Vagina (tissue), 2 donors: Measurements from ENCODE around the gene TBXAS1. TPM values are rescaled to one million over a fixed set of nuclear protein-coding genes. Genes with fewer than 3 reads are reported as not detected.

Source experiments
- DNase-seq, 2 donors: peaks; one replicate each; pipeline ENCODE4 v3.0.0-alpha.2; 2017; ENCODE audit errors: extremely low spot score in 2 of 2
- H3K27ac ChIP-seq: fragments of 200-600 bp; sonication (generic); one replicate; pipeline ENCODE4 v1.5.1; 2019
- H3K27me3 ChIP-seq: fragments of 200-600 bp; sonication (generic); one replicate; pipeline ENCODE4 v1.5.1; 2019
- H3K36me3 ChIP-seq, 2 donors: fragments of 200-600 bp; sonication (generic); one replicate each; pipeline ENCODE4 v1.5.1; 2017 to 2019
- H3K4me1 ChIP-seq: fragments of 200-600 bp; sonication (generic); one replicate; pipeline ENCODE4 v1.5.1; 2019
- H3K4me3 ChIP-seq, 2 donors: fragments of 200-600 bp; sonication (generic); 1 replicate in 1 of 2; 2 replicates in 1 of 2; pipeline ENCODE4 v1.5.1; 2016 to 2019
- H3K9me3 ChIP-seq: fragments of 200-600 bp; sonication (generic); one replicate; pipeline ENCODE4 v1.5.1; 2019
- CTCF ChIP-seq, 3 experiments: fragments of 450-650 bp in 2 of 3; fragments of 200-600 bp in 1 of 3; sonication (generic) in 1 of 3; IDR thresholded peaks; one replicate each; pipeline ENCODE4 v1.5.1; 2017 to 2019; ENCODE audit warnings: antibody characterized with exemption in 3 of 3, mild to moderate bottlenecking in 2 of 3, moderate library complexity in 2 of 3
- POLR2A ChIP-seq, 2 donors: fragments of 450-650 bp; IDR thresholded peaks; one replicate each; pipeline ENCODE4 v1.6.1; 2017; ENCODE audit warnings: antibody characterized with exemption in 2 of 2, mild to moderate bottlenecking in 2 of 2, moderate library complexity in 2 of 2
- POLR2AphosphoS5 ChIP-seq, 2 donors: sonication (generic); formaldehyde crosslinking; IDR thresholded peaks; one replicate each; pipeline ENCODE4 v1.9.0; 2017; ENCODE audit warnings: antibody characterized with exemption in 2 of 2, mild to moderate bottlenecking in 2 of 2, low read depth in 1 of 2; ENCODE audit not compliant: insufficient read depth in 1 of 2
- intact Hi-C: fragments of 100-400 bp; cut with DNase I; formaldehyde crosslinking; loops from one replicate; pipeline ENCODE4 v1.15.1; 2023
- total RNA-seq: library from RNA; depleted of rRNA; stranded (reverse); fragments of >200 nt; gene quantifications from one replicate; pipeline ENCODE4 v1.2.3, GENCODE V29; 2016

Gene TBXAS1
- total RNA-seq, 1 donor from 2014 or later, result 18.4 TPM

DNA sequence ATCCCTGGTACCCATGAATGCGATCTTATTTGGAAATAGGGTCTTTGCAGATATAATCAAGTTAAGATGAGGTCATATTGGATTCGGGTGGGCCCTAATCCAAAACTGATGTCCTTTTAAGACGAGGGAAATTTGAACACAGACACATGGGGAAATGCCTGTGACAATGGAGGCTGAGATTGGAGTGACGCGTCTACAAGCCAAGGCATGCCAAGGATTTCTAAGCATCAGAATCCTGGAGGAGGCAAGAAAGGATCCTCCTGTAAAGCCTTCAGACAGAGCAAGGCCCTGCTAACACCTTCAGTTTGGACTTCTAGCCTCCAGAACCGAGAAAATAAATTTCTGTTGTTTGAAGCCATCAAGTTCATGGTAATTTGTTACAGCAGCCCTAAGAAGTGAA, 215.2 kb downstream of the TBXAS1 start:
- peaks cover 0 to 40% of the 10 kb centered on the region in 2 donors for H3K36me3 ChIP-seq
- DNase-seq, result no peak

GRCh38 chr7:140045697-140046096, 216.6 kb downstream of the TBXAS1 start:
- intact Hi-C loops, result no loop called here
- DNase-seq, result no peak
- H3K9me3 ChIP-seq, result no peaks in the 10 kb centered on the region
- H3K4me3 ChIP-seq, result no peak overlapping the region
- H3K27ac ChIP-seq, result no peak overlapping the region
- no peaks in the 10 kb centered on the region for H3K4me1 ChIP-seq
- H3K36me3 ChIP-seq, result peaks cover 0 to 32% of the 10 kb centered on the region in 2 donors
- no peak for TF ChIP-seq POLR2AphosphoS5 (IDR thresholded peaks at IDR 0.05; ENCODE audit: insufficient read depth in 1 of 2, low read depth in 1 of 2)
- TF ChIP-seq CTCF (IDR thresholded peaks at IDR 0.05), result no peak
- no peak for TF ChIP-seq POLR2A (IDR thresholded peaks at IDR 0.05)
- H3K27me3 ChIP-seq, result no peaks in the 10 kb centered on the region

More for the DNA sequence above, 215.2 kb downstream of the TBXAS1 start:
- TF ChIP-seq CTCF (IDR thresholded peaks at IDR 0.05), result no peak
- TF ChIP-seq POLR2AphosphoS5 (IDR thresholded peaks at IDR 0.05; ENCODE audit: insufficient read depth in 1 of 2, low read depth in 1 of 2), result no peak
- TF ChIP-seq POLR2A (IDR thresholded peaks at IDR 0.05), result no peak
- intact Hi-C loops, result no loop called here
- H3K27me3 ChIP-seq, result no peaks in the 10 kb centered on the region
- H3K4me3 ChIP-seq, result no peak overlapping the region
- no peaks in the 10 kb centered on the region for H3K4me1 ChIP-seq
- H3K27ac ChIP-seq, result no peak overlapping the region
- no peaks in the 10 kb centered on the region for H3K9me3 ChIP-seq

DNA sequence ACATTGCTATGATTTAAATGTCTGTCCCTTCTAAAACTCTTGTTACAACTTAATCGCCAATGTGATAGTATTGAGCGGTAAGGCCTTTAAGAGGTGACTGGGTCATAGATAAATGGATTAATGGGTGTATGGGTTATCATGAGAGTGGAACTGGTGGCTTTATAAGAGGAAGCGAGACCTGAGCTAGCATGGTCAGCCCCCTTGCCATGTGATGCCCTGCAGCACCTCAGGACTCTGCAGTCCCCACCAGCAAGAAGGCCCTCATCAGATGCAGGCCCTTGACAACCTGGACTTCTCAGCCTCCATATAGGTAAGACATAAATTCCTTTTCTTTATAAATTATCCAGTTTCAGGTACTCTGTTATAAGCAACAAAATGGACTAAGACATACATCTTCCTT, 218.1 kb downstream of the TBXAS1 start:
- H3K27me3 ChIP-seq, result no peaks in the 10 kb centered on the region
- no peak for DNase-seq
- intact Hi-C loops, result no loop called here
- peaks cover 0 to 26% of the 10 kb centered on the region in 2 donors for H3K36me3 ChIP-seq
- no peak overlapping the region for H3K4me3 ChIP-seq
- no peaks in the 10 kb centered on the region for H3K9me3 ChIP-seq
- TF ChIP-seq POLR2AphosphoS5 (IDR thresholded peaks at IDR 0.05; ENCODE audit: insufficient read depth in 1 of 2, low read depth in 1 of 2) (no peak), POLR2A (IDR thresholded peaks at IDR 0.05) (no peak), CTCF (IDR thresholded peaks at IDR 0.05) (no peak)
- H3K4me1 ChIP-seq, result no peaks in the 10 kb centered on the region
- H3K27ac ChIP-seq, result no peak overlapping the region

DNA sequence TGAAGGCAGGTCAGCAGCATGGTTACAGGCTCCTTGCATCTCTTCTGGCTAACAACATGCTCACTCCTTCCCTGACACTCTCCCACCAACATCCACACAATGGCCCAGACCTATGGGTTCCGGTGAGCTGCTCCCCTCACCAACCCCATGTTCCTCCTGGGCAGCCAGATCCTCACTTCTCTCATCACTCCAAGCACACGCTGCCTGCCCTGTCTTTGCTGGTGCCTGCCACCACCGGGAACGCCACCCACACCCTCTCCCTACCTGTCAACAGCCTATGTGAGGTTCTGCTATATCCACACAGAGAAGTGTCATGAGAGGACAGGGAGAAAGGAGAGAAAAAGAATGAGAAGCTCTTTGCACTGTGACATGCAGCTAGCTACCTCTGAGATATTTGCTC, 219.1 kb downstream of the TBXAS1 start:
- no peak overlapping the region for H3K27ac ChIP-seq
- TF ChIP-seq CTCF (IDR thresholded peaks at IDR 0.05), result no peak
- TF ChIP-seq POLR2AphosphoS5 (IDR thresholded peaks at IDR 0.05; ENCODE audit: insufficient read depth in 1 of 2, low read depth in 1 of 2), result no peak
- TF ChIP-seq POLR2A (IDR thresholded peaks at IDR 0.05), result no peak
- no peaks in the 10 kb centered on the region for H3K4me1 ChIP-seq
- H3K36me3 ChIP-seq, result peaks cover 0 to 26% of the 10 kb centered on the region in 2 donors
- H3K4me3 ChIP-seq, result no peak overlapping the region
- DNase-seq, result no peak
- intact Hi-C loops, result no loop called here
- no peaks in the 10 kb centered on the region for H3K9me3 ChIP-seq
- H3K27me3 ChIP-seq, result no peaks in the 10 kb centered on the region

DNA sequence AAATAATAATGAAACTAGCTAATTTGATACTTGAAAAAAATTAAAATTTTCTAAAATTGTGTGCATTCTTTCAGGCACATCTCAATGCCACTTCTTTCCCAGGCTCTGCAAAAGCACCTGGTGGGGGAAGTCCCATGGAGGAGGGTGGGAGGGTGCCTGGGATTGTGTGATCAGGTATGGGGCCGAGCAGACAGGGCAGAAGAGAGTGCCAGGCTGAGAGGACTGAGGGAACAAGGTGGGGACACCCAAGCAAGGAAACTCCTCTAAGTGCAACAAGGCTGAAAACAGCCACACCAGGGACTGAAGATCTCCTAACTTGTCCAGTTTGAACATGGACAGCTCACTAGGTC, 219.9 kb downstream of the TBXAS1 start:
- Histone ChIP-seq H3K36me3 (peaks cover 0 to 27% of the 10 kb centered on the region in 2 donors), H3K27me3 (no peaks in the 10 kb centered on the region), H3K4me3 (no peak overlapping the region), H3K27ac (no peak overlapping the region), H3K4me1 (no peaks in the 10 kb centered on the region), H3K9me3 (no peaks in the 10 kb centered on the region)
- no peak for DNase-seq
- TF ChIP-seq POLR2A (IDR thresholded peaks at IDR 0.05) (no peak), POLR2AphosphoS5 (IDR thresholded peaks at IDR 0.05; ENCODE audit: insufficient read depth in 1 of 2, low read depth in 1 of 2) (no peak), CTCF (IDR thresholded peaks at IDR 0.05) (no peak)
- intact Hi-C loops, result no loop called here
